H1 (cell line): ENCODE data around the gene MSI2. TPM values are rescaled to one million over a fixed set of nuclear protein-coding genes. Genes with fewer than 3 reads are reported as not detected.
A peak's percentile ranks its signal among the peaks of the same experiment; 100 is the strongest.

Experiments used
- CTCF ChIA-PET: fragments of 300-600 bp; sonication (Branson Sonifier 250); formaldehyde crosslinking; loops from one replicate; lab custom pipeline; 2021; ENCODE audit not compliant: partially characterized antibody; lab: Charles Lee
- POLR2A ChIA-PET: fragments of 300-600 bp; sonication (Branson Sonifier 250); formaldehyde crosslinking; loops from one replicate; lab custom pipeline; 2021; ENCODE audit warnings: inconsistent platforms; ENCODE audit not compliant: partially characterized antibody; lab: Charles Lee
- DNase-seq, 2 experiments: peaks; one replicate each; pipeline versions ENCODE4 v3.0.0 to v3.0.0-alpha.2; 2010 to 2022; ENCODE audit warnings: low spot score in 2 of 2, low read depth in 1 of 2, mixed read lengths in 1 of 2
- FAIRE-seq: peaks from 2 replicates; lab custom pipeline; 2011; peaks lifted over from hg19 to GRCh38; lab: Jason Lieb, UNC
- H2AFZ ChIP-seq: 2 replicates; pipeline ENCODE4 v1.8.1; 2012; ENCODE audit warnings: low read length, inconsistent platforms
- H2AK5ac ChIP-seq: 2 replicates; pipeline ENCODE4 v1.6.1; 2013; ENCODE audit warnings: low read depth, low read length
- H2BK120ac ChIP-seq: replicated peaks from 2 replicates; pipeline ENCODE3; 2013; ENCODE audit warnings: low read depth, low read length, inconsistent platforms
- H2BK12ac ChIP-seq: 2 replicates; pipeline ENCODE4 v1.6.1; 2013; ENCODE audit warnings: low read depth, low read length
- H2BK15ac ChIP-seq: 2 replicates; pipeline ENCODE4 v1.6.1; 2013; ENCODE audit warnings: low read length
- H2BK20ac ChIP-seq: 2 replicates; pipeline ENCODE4 v1.6.1; 2013; ENCODE audit warnings: low read length
- H2BK5ac ChIP-seq: 2 replicates; pipeline ENCODE4 v1.6.1; 2013; ENCODE audit warnings: low read depth, low read length
- H3K14ac ChIP-seq: 2 replicates; pipeline ENCODE4 v1.6.1; 2013; ENCODE audit warnings: inconsistent platforms; ENCODE audit not compliant: insufficient read length
- H3K18ac ChIP-seq: 2 replicates; pipeline ENCODE4 v1.6.1; 2013; ENCODE audit warnings: low read length; ENCODE audit errors: extremely low read depth
- H3K23ac ChIP-seq: 2 replicates; pipeline ENCODE4 v1.6.1; 2013; ENCODE audit warnings: inconsistent platforms; ENCODE audit not compliant: insufficient read length
- H3K23me2 ChIP-seq: 2 replicates; pipeline ENCODE4 v1.6.1; 2013; ENCODE audit warnings: low read depth, low read length
- H3K27ac ChIP-seq: 2 replicates; pipeline ENCODE4 v1.6.1; 2011; ENCODE audit warnings: low read depth, low read length, inconsistent platforms
- H3K27me3 ChIP-seq, 4 experiments: replicated peaks in 1 of 4; 1 replicate in 1 of 4; 2 replicates in 3 of 4; pipeline versions ENCODE4 v1.6.1 to v1.8.1; 2011 to 2013; ENCODE audit warnings: low read length in 3 of 4, mild to moderate bottlenecking in 3 of 4, inconsistent platforms in 2 of 4, mixed read lengths in 2 of 4, moderate library complexity in 1 of 4; ENCODE audit not compliant: control insufficient read depth in 3 of 4, insufficient read depth in 3 of 4; ENCODE audit errors: extremely low read depth in 1 of 4
- H3K36me3 ChIP-seq, 4 experiments: 2 replicates each; pipeline versions ENCODE4 v1.6.1 to v1.8.1; 2011 to 2013; ENCODE audit warnings: mild to moderate bottlenecking in 4 of 4, low read length in 3 of 4, moderate library complexity in 2 of 4, control low read depth in 1 of 4, inconsistent platforms in 1 of 4; ENCODE audit not compliant: insufficient read depth in 4 of 4, control insufficient read depth in 2 of 4
- H3K4ac ChIP-seq: replicated peaks from 2 replicates; pipeline ENCODE3; 2013; ENCODE audit warnings: low read length, low read depth, mixed read lengths, inconsistent platforms; ENCODE audit not compliant: insufficient read length
- H3K4me1 ChIP-seq, 4 experiments: replicated peaks in 1 of 4; 1 replicate in 1 of 4; 2 replicates in 3 of 4; pipeline versions ENCODE4 v1.6.1 to v1.8.1; 2011 to 2013; ENCODE audit warnings: low read length in 3 of 4, inconsistent platforms in 2 of 4, mixed read lengths in 1 of 4; ENCODE audit not compliant: insufficient read depth in 4 of 4, control insufficient read depth in 3 of 4
- H3K4me2 ChIP-seq, 2 experiments: 2 replicates each; pipeline versions ENCODE4 v1.6.1 to v1.8.1; 2011 to 2013; ENCODE audit warnings: low read depth in 2 of 2, low read length in 2 of 2, control low read depth in 1 of 2, inconsistent platforms in 1 of 2, mild to moderate bottlenecking in 1 of 2; ENCODE audit not compliant: insufficient read depth in 1 of 2
- H3K4me3 ChIP-seq, 4 experiments: fragments of 200-600, 300-600 bp in 1 of 4; sonication (generic), shearing (Covaris generic), sonication (Bioruptor Twin) in 1 of 4; 2 replicates each; pipeline versions ENCODE4 v1.5.1 to v1.8.1; 2011 to 2016; ENCODE audit warnings: low read length in 4 of 4, low read depth in 3 of 4, control low read depth in 2 of 4, inconsistent platforms in 2 of 4, mild to moderate bottlenecking in 2 of 4, mixed read lengths in 1 of 4, moderate library complexity in 1 of 4; ENCODE audit not compliant: insufficient read depth in 2 of 4; ENCODE audit errors: extremely low read depth in 1 of 4
- H3K56ac ChIP-seq: replicated peaks from 2 replicates; pipeline ENCODE3; 2013; ENCODE audit warnings: low read depth, mild to moderate bottlenecking, mixed read lengths, low read length, inconsistent platforms; ENCODE audit not compliant: insufficient read length
- H3K79me1 ChIP-seq: 2 replicates; pipeline ENCODE4 v1.6.1; 2013; ENCODE audit warnings: low read depth, low read length, control low read depth
- H3K79me2 ChIP-seq, 2 experiments: 2 replicates each; pipeline versions ENCODE4 v1.6.1 to v1.8.1; 2012 to 2013; ENCODE audit warnings: low read length in 2 of 2, mild to moderate bottlenecking in 2 of 2, inconsistent platforms in 1 of 2; ENCODE audit not compliant: insufficient read depth in 2 of 2, control insufficient read depth in 1 of 2
- H3K9ac ChIP-seq, 4 experiments: replicated peaks in 1 of 4; 1 replicate in 1 of 4; 2 replicates in 3 of 4; pipeline versions ENCODE4 v1.6.1 to v1.8.1; 2011 to 2013; ENCODE audit warnings: low read depth in 3 of 4, low read length in 3 of 4, control low read depth in 2 of 4, mild to moderate bottlenecking in 2 of 4, moderate library complexity in 2 of 4, inconsistent platforms in 1 of 4; ENCODE audit errors: extremely low read depth in 1 of 4
- H3K9me3 ChIP-seq, 2 experiments: 2 replicates each; pipeline versions ENCODE4 v1.6.1 to v1.8.1; 2012 to 2013; ENCODE audit warnings: mild to moderate bottlenecking in 2 of 2, moderate library complexity in 2 of 2, control low read depth in 1 of 2, inconsistent platforms in 1 of 2, low read depth in 1 of 2, low read length in 1 of 2, mixed read lengths in 1 of 2; ENCODE audit not compliant: insufficient read depth in 2 of 2
- H4K20me1 ChIP-seq, 2 experiments: replicated peaks in 1 of 2; 2 replicates each; pipeline versions ENCODE3 to v1.8.1; 2011 to 2013; ENCODE audit warnings: inconsistent platforms in 2 of 2, low read length in 2 of 2, mild to moderate bottlenecking in 1 of 2; ENCODE audit not compliant: insufficient read depth in 2 of 2, control insufficient read depth in 1 of 2
- H4K5ac ChIP-seq: 2 replicates; pipeline ENCODE4 v1.6.1; 2013; ENCODE audit warnings: low read length, low read depth, mixed read lengths, inconsistent platforms; ENCODE audit not compliant: insufficient read length
- H4K8ac ChIP-seq: 2 replicates; pipeline ENCODE4 v1.8.0; 2013; ENCODE audit warnings: mild to moderate bottlenecking, moderate library complexity, low read length, inconsistent platforms; ENCODE audit not compliant: insufficient read depth; ENCODE audit errors: extremely low read depth
- H4K91ac ChIP-seq: replicated peaks from 2 replicates; pipeline ENCODE3; 2013; ENCODE audit warnings: low read length, mixed read lengths, inconsistent platforms; ENCODE audit not compliant: insufficient read length
- EP300 ChIP-seq, 2 experiments: IDR thresholded peaks; 1 replicate in 1 of 2; 2 replicates in 1 of 2; pipeline ENCODE4 v1.6.1; 2011 to 2012; ENCODE audit warnings: low read depth in 2 of 2, low read length in 2 of 2, mild to moderate bottlenecking in 2 of 2, borderline replicate concordance in 1 of 2, inconsistent platforms in 1 of 2, moderate library complexity in 1 of 2
- NRF1 ChIP-seq: IDR thresholded peaks from 2 replicates; pipeline ENCODE4 v1.6.1; 2011; ENCODE audit warnings: mild to moderate bottlenecking, low read depth, low read length, improper control_type of control experiment
- PHF8 ChIP-seq: fragments of 200-600 bp; sonication (generic); conservative IDR thresholded peaks from 2 replicates; pipeline ENCODE4 v1.7.1; 2012; ENCODE audit warnings: low read depth, mild to moderate bottlenecking, inconsistent platforms, low read length, moderate library complexity
- SIX5 ChIP-seq: IDR thresholded peaks from 2 replicates; pipeline ENCODE4 v1.6.1; 2011; ENCODE audit warnings: mild to moderate bottlenecking, low read depth, low read length
- TBP ChIP-seq: IDR thresholded peaks from 2 replicates; pipeline ENCODE4 v1.6.1; 2011; ENCODE audit warnings: low read depth, low read length, improper control_type of control experiment
- TCF12 ChIP-seq: IDR thresholded peaks from 2 replicates; pipeline ENCODE4 v1.6.1; 2011; ENCODE audit warnings: low read depth, mild to moderate bottlenecking, low read length
- WGBS, 2 experiments: shearing (Covaris generic) in 1 of 2; methylation state at CpG; one replicate each; pipeline versions ENCODE4 v1.1.6 to v1.1.7; 2013 to 2015; ENCODE audit warnings: low lambda C conversion rate in 2 of 2, mixed read lengths in 2 of 2, inconsistent platforms in 1 of 2, low coverage in 1 of 2, missing lambda C conversion rate in 1 of 2; ENCODE audit not compliant: insufficient replicate concordance in 2 of 2, insufficient coverage in 1 of 2, insufficient read length in 1 of 2; ENCODE audit errors: extremely low coverage in 1 of 2, missing lambda C conversion rate in 1 of 2; 5-methylcytosine and 5-hydroxymethylcytosine counted together
- polyA plus RNA-seq, 7 experiments: library from polyadenylated mRNA; depleted of rRNA in 3 of 7; stranded (reverse) in 5 of 7; unstranded in 2 of 7; fragments of >200 nt in 5 of 7; fragments of 200-250 nt in 2 of 7; gene quantifications; 1 replicate in 5 of 7; 2 replicates in 1 of 7; 4 replicates in 1 of 7; pipeline versions ENCODE4 v1.2.1 to v1.2.3, GENCODE V29; 2011 to 2013; ENCODE audit warnings: missing spikeins in 2 of 7, mixed read lengths in 2 of 7
- total RNA-seq: library from RNA; stranded (reverse); fragmentation: NEBNext Ultra II Directional; extraction: Animal tissue kit (Norgen Biotek cat#: 25700); gene quantifications from 2 replicates; pipeline ENCODE4 v1.2.1, GENCODE V29; 2021

Gene MSI2
- total and polyA plus RNA-seq, 2 of the 8 experiments (the other 6 are each of a cell fraction or from before 2014, with no cell fraction given): 36.7 to 80.6 TPM

DNA sequence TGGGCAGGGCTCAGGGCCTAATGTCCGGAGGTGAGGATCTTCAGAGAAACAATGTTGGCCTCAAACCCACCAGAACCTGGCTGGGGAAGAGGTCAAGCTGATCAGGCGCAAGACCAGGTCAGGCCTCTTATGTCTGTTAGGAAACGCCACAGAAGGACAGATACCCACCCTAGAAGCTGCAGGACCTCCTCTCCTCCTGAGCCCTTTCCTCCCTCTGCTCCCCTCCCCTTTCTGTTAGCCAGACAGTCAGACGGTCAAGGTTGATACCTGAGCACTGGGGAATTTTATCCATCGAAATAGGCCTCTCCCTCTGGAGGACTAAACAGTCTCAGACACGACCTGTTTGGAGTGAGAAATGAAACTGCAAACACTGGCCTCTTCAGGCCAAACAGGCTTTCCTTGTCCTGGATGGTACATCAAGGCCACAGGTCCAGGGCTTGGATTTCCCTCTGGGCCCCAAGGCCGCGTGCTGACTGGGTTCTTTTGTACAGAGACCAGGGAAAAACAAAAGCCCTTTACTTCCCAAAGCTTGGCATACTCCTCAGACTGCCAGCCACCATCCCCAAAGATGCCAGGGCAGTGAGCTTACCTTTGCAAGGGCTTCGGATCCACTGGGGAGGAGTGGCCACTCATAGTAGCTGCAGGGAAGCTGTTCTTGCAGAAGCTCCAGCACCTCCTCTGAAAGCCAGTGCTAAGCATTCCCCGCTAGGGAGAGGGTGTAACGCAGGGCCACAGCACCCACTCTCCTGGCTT, 353.0 kb downstream of the MSI2 start:
- Histone ChIP-seq H3K4me1 (peaks cover 12 to 41% (median 26%) of the 10 kb centered on the region in 4 experiments), H3K27me3 (no peaks in the 10 kb centered on the region), H2BK5ac (peak overlapping the region; percentile 41; the same call in 1 of the 2 replicates), H3K79me2 (no peaks in the 10 kb centered on the region), H4K20me1 (peaks cover 0 to 5% of the 10 kb centered on the region in 2 experiments), H4K91ac (peak overlapping the region; percentile 20), H3K79me1 (no peaks in the 10 kb centered on the region), H3K9me3 (no peaks in the 10 kb centered on the region), H3K4me3 (no peak overlapping the region), H2BK12ac (peak overlapping the region; percentile 65; the same call in 1 of the 2 replicates), H3K36me3 (no peaks in the 10 kb centered on the region; a peak in 1 of 8 replicates), H3K9ac (no peak overlapping the region), H2AK5ac (no peak overlapping the region), H3K23me2 (no peaks in the 10 kb centered on the region), H2BK20ac (peak overlapping the region; percentile 76; the same call in 1 of the 2 replicates), H2BK120ac (no peak overlapping the region), H3K23ac (no peak overlapping the region), H3K4me2 (0 out of 4 replicates have a peak overlapping the region, but pooled peaks of 1 of the 2 experiments have one; percentile 18), H3K18ac (peak overlapping the region; percentile 82), H3K56ac (no peak overlapping the region), H3K4ac (no peak overlapping the region), H3K27ac (no peak overlapping the region), H2BK15ac (peak overlapping the region; percentile 53; the same call in 1 of the 2 replicates), H4K8ac (no peak overlapping the region), H2AFZ (no peak overlapping the region), H3K14ac (no peak overlapping the region), H4K5ac (no peak overlapping the region)
- DNase-seq (no peak), FAIRE-seq (no peak)
- WGBS, 2 experiments: 92% methylated on average over 11 of the region's 11 CpGs; no CpG with 5 or more reads in 1 of the 2 experiments
- POLR2A ChIA-PET: no interaction called here
- CTCF ChIA-PET: interaction anchor here (0.5 to 9.0 kb wide), 11 partner anchors 10 to 466 kb away, joined by 3 to 56 read pairs (median 3); no protein-coding TSS in a partner anchor
- TF ChIP-seq TBP: no peak
- TF ChIP-seq TCF12: no peak
- no peak for TF ChIP-seq SIX5
- TF ChIP-seq PHF8: no peak
- TF ChIP-seq NRF1: no peak
- TF ChIP-seq EP300 (IDR thresholded peaks at IDR 0.05; ENCODE audit: borderline replicate concordance in 1 of 2, low read depth in 2 of 2, low read length in 2 of 2): no peak
